Keratinocyte (primary cell): ENCODE data around the gene TMEM131. TPM values are rescaled to one million over a fixed set of nuclear protein-coding genes. Genes with fewer than 3 reads are reported as not detected.

Experiments
- DNase-seq: peaks from one replicate; pipeline ENCODE4 v3.0.0-alpha.2; 2011; ENCODE audit warnings: low read depth, missing footprints, low spot score
- FAIRE-seq: peaks from 2 replicates; lab custom pipeline; 2011; peaks lifted over from hg19 to GRCh38; lab: Jason Lieb, UNC
- H2AFZ ChIP-seq: 2 replicates; pipeline ENCODE4 v1.6.0; 2012; ENCODE audit warnings: low read length, control low read depth, inconsistent platforms; ENCODE audit not compliant: control insufficient read depth
- H3K27ac ChIP-seq: 2 replicates; pipeline ENCODE4 v1.5.1; 2011; ENCODE audit warnings: low read length; ENCODE audit not compliant: control insufficient read depth, insufficient read depth
- H3K27me3 ChIP-seq: 3 replicates; pipeline ENCODE4 v1.6.0; 2011; ENCODE audit warnings: low read length; ENCODE audit not compliant: control insufficient read depth, insufficient read depth; ENCODE audit errors: extremely low read depth
- H3K36me3 ChIP-seq, 2 experiments: 2 replicates in 1 of 2; 3 replicates in 1 of 2; pipeline ENCODE4 v1.5.1; 2011; ENCODE audit warnings: low read length in 2 of 2, mild to moderate bottlenecking in 1 of 2; ENCODE audit not compliant: control insufficient read depth in 2 of 2, insufficient read depth in 2 of 2; ENCODE audit errors: extremely low read depth in 1 of 2
- H3K4me1 ChIP-seq: 3 replicates; pipeline ENCODE4 v1.5.1; 2011; ENCODE audit warnings: low read length; ENCODE audit not compliant: control insufficient read depth, insufficient read depth; ENCODE audit errors: extremely low read depth
- H3K4me2 ChIP-seq: 3 replicates; pipeline ENCODE4 v1.6.0; 2011; ENCODE audit warnings: low read depth, low read length; ENCODE audit not compliant: control insufficient read depth, insufficient read depth; ENCODE audit errors: extremely low read depth
- H3K4me3 ChIP-seq, 3 experiments: fragments of 200-600 bp in 1 of 3; sonication (generic) in 1 of 3; 2 replicates in 2 of 3; 3 replicates in 1 of 3; pipeline ENCODE4 v1.5.1; 2011 to 2016; ENCODE audit warnings: low read length in 3 of 3, mild to moderate bottlenecking in 3 of 3, control low read depth in 2 of 3, inconsistent platforms in 1 of 3, low read depth in 1 of 3, mixed read lengths in 1 of 3, mixed run types in 1 of 3, moderate library complexity in 1 of 3; ENCODE audit not compliant: control insufficient read depth in 2 of 3, insufficient read depth in 2 of 3; ENCODE audit errors: extremely low read depth in 1 of 3
- H3K79me2 ChIP-seq: 2 replicates; pipeline ENCODE4 v1.6.0; 2012; ENCODE audit warnings: low read length; ENCODE audit not compliant: control insufficient read depth, insufficient read depth
- H3K9ac ChIP-seq: 3 replicates; pipeline ENCODE4 v1.6.0; 2011; ENCODE audit warnings: low read length; ENCODE audit not compliant: control insufficient read depth, insufficient read depth; ENCODE audit errors: extremely low read depth
- H3K9me1 ChIP-seq: 3 replicates; pipeline ENCODE4 v1.6.0; 2011; ENCODE audit warnings: low read length; ENCODE audit not compliant: control insufficient read depth, insufficient read depth; ENCODE audit errors: extremely low read depth
- H3K9me3 ChIP-seq: 2 replicates; pipeline ENCODE4 v1.5.1; 2012; ENCODE audit warnings: low read depth, low read length; ENCODE audit not compliant: control insufficient read depth
- H4K20me1 ChIP-seq: 3 replicates; pipeline ENCODE4 v1.6.0; 2011; ENCODE audit warnings: low read length; ENCODE audit not compliant: control insufficient read depth, insufficient read depth; ENCODE audit errors: extremely low read depth
- CTCF ChIP-seq, 3 experiments: IDR thresholded peaks in 1 of 3; conservative IDR thresholded peaks in 1 of 3; optimal IDR thresholded peaks in 1 of 3; 2 replicates in 2 of 3; 3 replicates in 1 of 3; pipeline versions ENCODE3 to v1.5.1; 2011; ENCODE audit warnings: low read length in 3 of 3, mild to moderate bottlenecking in 3 of 3, moderate library complexity in 2 of 3, control low read depth in 1 of 3, inconsistent platforms in 1 of 3; ENCODE audit not compliant: insufficient read depth in 2 of 3; ENCODE audit errors: extremely low read depth in 1 of 3
- EZH2 ChIP-seq: IDR thresholded peaks from one replicate; pipeline ENCODE4 v1.6.1; 2012; ENCODE audit warnings: inconsistent platforms, mild to moderate bottlenecking, low read length, moderate library complexity
- dilution Hi-C: fragments of 300-500 bp; cut with MboI; formaldehyde crosslinking; loops from one replicate; pipeline ENCODE4 v1.7.0; 2020; ENCODE audit warnings: low sequenced_read_pairs; ENCODE audit not compliant: extremely low pct_ligation_motif_present
- polyA plus RNA-seq, 5 experiments: library from polyadenylated mRNA; depleted of rRNA in 3 of 5; stranded (reverse) in 3 of 5; stranded (forward) in 1 of 5; unstranded in 1 of 5; fragments of >200 nt; gene quantifications; 1 replicate in 1 of 5; 2 replicates in 3 of 5; 3 replicates in 1 of 5; pipeline versions ENCODE4 v1.2.1 to v1.2.3, GENCODE V29; 2011 to 2012; ENCODE audit warnings: missing spikeins in 2 of 5, low read depth in 1 of 5, low replicate concordance in 1 of 5

The TMEM131 gene
- polyA plus RNA-seq, 1 donor (not counting 4 experiments of a cell fraction or from before 2014, with no cell fraction given): 25.5 TPM

GRCh38 chr2:97750017-97750416, 245.7 kb downstream of the TMEM131 start:
- H3K9ac ChIP-seq: no peak overlapping the region
- no peaks in the 10 kb centered on the region for H3K9me3 ChIP-seq
- DNase-seq: no peak
- H4K20me1 ChIP-seq: no peaks in the 10 kb centered on the region
- no peak overlapping the region for H3K4me2 ChIP-seq
- H3K4me3 ChIP-seq: no peak overlapping the region
- no peak for FAIRE-seq
- dilution Hi-C loops: no loop called here
- TF ChIP-seq EZH2: no peak
- no peak for TF ChIP-seq CTCF (optimal IDR thresholded peaks at IDR 0.05 in 1 of 3, IDR thresholded peaks at IDR 0.05 in 1 of 3, conservative IDR thresholded peaks at IDR 0.05 in 1 of 3; ENCODE audit: extremely low read depth in 1 of 3, insufficient read depth in 2 of 3, low read length in 3 of 3)
- H3K27me3 ChIP-seq: no peaks in the 10 kb centered on the region
- H3K27ac ChIP-seq: no peak overlapping the region
- H3K36me3 ChIP-seq: peaks cover 0 to 3% of the 10 kb centered on the region in 2 experiments
- H3K9me1 ChIP-seq: no peaks in the 10 kb centered on the region
- H3K4me1 ChIP-seq: peaks cover 22% of the 10 kb centered on the region
- H3K79me2 ChIP-seq: no peaks in the 10 kb centered on the region
- H2AFZ ChIP-seq: no peak overlapping the region

GRCh38 chr2:97749581-97749980, 246.2 kb downstream of the TMEM131 start:
- TF ChIP-seq CTCF (optimal IDR thresholded peaks at IDR 0.05 in 1 of 3, IDR thresholded peaks at IDR 0.05 in 1 of 3, conservative IDR thresholded peaks at IDR 0.05 in 1 of 3; ENCODE audit: extremely low read depth in 1 of 3, insufficient read depth in 2 of 3, low read length in 3 of 3) (no peak), EZH2 (no peak)
- H3K36me3 ChIP-seq: peaks cover 0 to 3% of the 10 kb centered on the region in 2 experiments

More at GRCh38 chr2:97749581-97749980, 246.2 kb downstream of the TMEM131 start:
- Histone ChIP-seq H3K4me2 (no peak overlapping the region), H3K27me3 (no peaks in the 10 kb centered on the region), H3K79me2 (no peaks in the 10 kb centered on the region), H4K20me1 (no peaks in the 10 kb centered on the region), H3K27ac (no peak overlapping the region), H3K9me3 (no peaks in the 10 kb centered on the region), H3K9ac (no peak overlapping the region), H3K9me1 (no peaks in the 10 kb centered on the region), H3K4me1 (peaks cover 18% of the 10 kb centered on the region), H3K4me3 (no peak overlapping the region), H2AFZ (no peak overlapping the region)
- FAIRE-seq (no peak), DNase-seq (no peak)
- dilution Hi-C loops: no loop called here
